Smooth muscle cell (in vitro differentiated cells): ENCODE measurements around the gene LRRC30. TPM values are rescaled to one million over a fixed set of nuclear protein-coding genes. Genes with fewer than 3 reads are reported as not detected.

Experiments
- DNase-seq: peaks from one replicate; lab custom pipeline; 2025; ENCODE audit not compliant: unreplicated experiment; lab: John Stamatoyannopoulos, UW
- H2AFZ ChIP-seq: fragments of 200-600 bp; sonication (generic); 2 replicates; pipeline ENCODE4 v1.6.0; 2016; ENCODE audit warnings: antibody characterized with exemption, low read depth, mild to moderate bottlenecking
- H3F3A ChIP-seq: fragments of 200-600 bp; sonication (generic); 2 replicates; pipeline ENCODE4 v1.6.0; 2017; ENCODE audit warnings: antibody characterized with exemption, low read depth
- H3K27ac ChIP-seq: fragments of 200-600 bp; sonication (generic); 2 replicates; pipeline ENCODE4 v1.5.1; 2016; ENCODE audit warnings: low read depth, mild to moderate bottlenecking
- H3K27me3 ChIP-seq: fragments of 200-600 bp; sonication (generic); 2 replicates; pipeline ENCODE4 v1.6.1; 2016; ENCODE audit warnings: low read depth, mild to moderate bottlenecking
- H3K36me3 ChIP-seq: fragments of 200-600 bp; sonication (generic); 2 replicates; pipeline ENCODE4 v1.5.1; 2016; ENCODE audit warnings: low read depth
- H3K4me1 ChIP-seq: fragments of 200-600 bp; sonication (generic); 2 replicates; pipeline ENCODE4 v1.5.1; 2016; ENCODE audit warnings: low read depth
- H3K4me2 ChIP-seq: fragments of 200-600 bp; sonication (generic); 2 replicates; pipeline ENCODE4 v1.6.0; 2016; ENCODE audit warnings: mild to moderate bottlenecking
- H3K4me3 ChIP-seq: fragments of 200-600 bp; sonication (generic); 2 replicates; pipeline ENCODE4 v1.5.1; 2016; ENCODE audit warnings: mild to moderate bottlenecking
- H3K79me2 ChIP-seq: fragments of 200-600 bp; sonication (generic); 2 replicates; pipeline ENCODE4 v1.6.0; 2016; ENCODE audit warnings: low read depth, mild to moderate bottlenecking
- H3K9ac ChIP-seq: fragments of 200-600 bp; sonication (generic); 2 replicates; pipeline ENCODE4 v1.6.0; 2016; ENCODE audit warnings: low read depth
- H3K9me3 ChIP-seq: fragments of 200-600 bp; sonication (generic); replicated peaks from 2 replicates; pipeline ENCODE4 v1.5.1; 2016; ENCODE audit warnings: low read depth
- H4K20me1 ChIP-seq: fragments of 200-600 bp; sonication (generic); 2 replicates; pipeline ENCODE4 v1.6.0; 2016; ENCODE audit warnings: low read depth
- CTCF ChIP-seq: fragments of 200-600 bp; sonication (generic); IDR thresholded peaks from 2 replicates; pipeline ENCODE4 v1.5.1; 2017; ENCODE audit warnings: borderline replicate concordance, mild to moderate bottlenecking, antibody characterized with exemption; ENCODE audit not compliant: insufficient read depth, poor library complexity, severe bottlenecking
- WGBS: methylation state at CpG from one replicate; pipeline ENCODE4 v1.1.7; 2016; ENCODE audit warnings: low lambda C conversion rate; 5-methylcytosine and 5-hydroxymethylcytosine counted together
- polyA plus RNA-seq: library from polyadenylated mRNA; unstranded; fragments of >200 nt; fragmentation: Nextera tagmentation; extraction: Ambion mirVana; gene quantifications from 2 replicates; pipeline ENCODE4 v1.2.1, GENCODE V29; 2016
- total RNA-seq: library from RNA; depleted of rRNA; stranded (reverse); fragments of >200 nt; gene quantifications from 2 replicates; pipeline ENCODE4 v1.2.3, GENCODE V29; 2014

LRRC30 gene
- total and polyA plus RNA-seq, 2 experiments from 2014 or later, result not detected

- Histone ChIP-seq H3F3A (no peaks in the 10 kb centered on the region), H3K9me3 (no peaks in the 10 kb centered on the region), H2AFZ (no peak overlapping the region), H4K20me1 (no peaks in the 10 kb centered on the region), H3K4me3 (no peak overlapping the region), H3K79me2 (no peaks in the 10 kb centered on the region), H3K4me2 (no peak overlapping the region), H3K4me1 (peaks cover 8% of the 10 kb centered on the region), H3K27ac (no peak overlapping the region), H3K9ac (no peak overlapping the region), H3K27me3 (no peaks in the 10 kb centered on the region), H3K36me3 (no peaks in the 10 kb centered on the region)
- TF ChIP-seq CTCF, result no peak
- no peak for DNase-seq
- 59% methylated on average over 6 of the region's 6 CpGs for WGBS
Observed at GRCh38 chr18:7259475-7259874, 28.6 kb downstream of the LRRC30 start.

GRCh38 chr18:7261199-7261598 is 30.3 kb downstream of the LRRC30 start:
- no peak for TF ChIP-seq CTCF
- H2AFZ ChIP-seq, result no peak overlapping the region
- no peak overlapping the region for H3K4me2 ChIP-seq
- H3K9me3 ChIP-seq, result no peaks in the 10 kb centered on the region
- 97% methylated on average over 3 of the region's 3 CpGs for WGBS
- no peaks in the 10 kb centered on the region for H3K79me2 ChIP-seq
- no peak overlapping the region for H3K9ac ChIP-seq
- DNase-seq, result no peak
- H3K36me3 ChIP-seq, result no peaks in the 10 kb centered on the region
- no peaks in the 10 kb centered on the region for H3K27me3 ChIP-seq
- peaks cover 8% of the 10 kb centered on the region for H3K4me1 ChIP-seq
- H3K4me3 ChIP-seq, result no peak overlapping the region
- no peak overlapping the region for H3K27ac ChIP-seq
- no peaks in the 10 kb centered on the region for H4K20me1 ChIP-seq
- H3F3A ChIP-seq, result no peaks in the 10 kb centered on the region

- Histone ChIP-seq H3K4me2 (no peak overlapping the region), H3K4me1 (peaks cover 3% of the 10 kb centered on the region), H4K20me1 (no peaks in the 10 kb centered on the region), H3K9ac (no peak overlapping the region), H3K36me3 (no peaks in the 10 kb centered on the region), H3K79me2 (no peaks in the 10 kb centered on the region), H2AFZ (no peak overlapping the region), H3K9me3 (no peaks in the 10 kb centered on the region), H3K27ac (no peak overlapping the region), H3K4me3 (no peak overlapping the region), H3K27me3 (no peaks in the 10 kb centered on the region), H3F3A (peaks cover 2% of the 10 kb centered on the region)
- DNase-seq, result no peak
- WGBS, result 95% methylated on average over 3 of the region's 3 CpGs
- no peak for TF ChIP-seq CTCF
Observed at GRCh38 chr18:7267973-7268372, 37.1 kb downstream of the LRRC30 start.

- no peak for DNase-seq
- Histone ChIP-seq H3K4me2 (no peak overlapping the region), H3K4me1 (peaks cover 8% of the 10 kb centered on the region), H2AFZ (no peak overlapping the region), H3K27ac (no peak overlapping the region), H3K9me3 (no peaks in the 10 kb centered on the region), H3F3A (peaks cover 4% of the 10 kb centered on the region), H3K9ac (no peak overlapping the region), H3K27me3 (no peaks in the 10 kb centered on the region), H4K20me1 (no peaks in the 10 kb centered on the region), H3K4me3 (no peak overlapping the region), H3K79me2 (no peaks in the 10 kb centered on the region), H3K36me3 (no peaks in the 10 kb centered on the region)
- no peak for TF ChIP-seq CTCF
- WGBS, result 88% methylated on average over 6 of the region's 6 CpGs
Observed at GRCh38 chr18:7269942-7270341, 39.1 kb downstream of the LRRC30 start.
